ENCODE measurements around the gene AGO3. TPM values are rescaled to one million over a fixed set of nuclear protein-coding genes. Genes with fewer than 3 reads are reported as not detected.

The AGO3 gene
- total RNA-seq, 2 experiments from 2014 or later = 31.3 to 34.5 TPM

GRCh38 chr1:35901235-35901634 is 29.7 kb upstream of the AGO3 start:
- H3K36me3 ChIP-seq (ENCODE audit: insufficient read depth, low read length) = peaks cover 52% of the 10 kb centered on the region
- Mint-ChIP-seq H3K4me3 (no peak overlapping the region), H3K36me3 (ENCODE audit: low read depth) (peaks cover 86% of the 10 kb centered on the region), H3K9me3 (no peaks in the 10 kb centered on the region), H3K27me3 (no peaks in the 10 kb centered on the region), H3K27ac (no peak overlapping the region), H3K4me1 (ENCODE audit: low read depth) (no peaks in the 10 kb centered on the region)
- CTCF ChIA-PET = no interaction called here
- DNase-seq = no peak
- H3K27ac ChIP-seq (ENCODE audit: low read depth in 1 of 2, low read length in 2 of 2) = no peak overlapping the region
- H3K27me3 ChIP-seq (ENCODE audit: control insufficient read depth in 1 of 2, insufficient read depth in 2 of 2, low read length in 2 of 2) = no peaks in the 10 kb centered on the region
- no peak for ATAC-seq (ENCODE audit: poor library complexity)
- intact Hi-C loops (cut with DNase I, micrococcal nuclease) = no loop called here
- TF ChIP-seq CTCF (IDR thresholded peaks at IDR 0.05) = no peak
- no peak overlapping the region for H3K4me3 ChIP-seq (ENCODE audit: low read length)
- no peaks in the 10 kb centered on the region for H3K4me1 ChIP-seq (ENCODE audit: insufficient read depth, low read length)
- POLR2A ChIA-PET = no interaction called here
- H3K9me3 ChIP-seq (ENCODE audit: control insufficient read depth in 1 of 2, insufficient read depth in 1 of 2, low read length in 2 of 2) = no peaks in the 10 kb centered on the region

GRCh38 chr1:35902671-35903070 is 28.2 kb upstream of the AGO3 start:
- intact Hi-C loops (cut with DNase I, micrococcal nuclease) = no loop called here
- peaks cover 60% of the 10 kb centered on the region for H3K36me3 ChIP-seq (ENCODE audit: insufficient read depth, low read length)
- H3K9me3 ChIP-seq (ENCODE audit: control insufficient read depth in 1 of 2, insufficient read depth in 1 of 2, low read length in 2 of 2) = no peaks in the 10 kb centered on the region
- H3K9me3 Mint-ChIP-seq = no peaks in the 10 kb centered on the region
- H3K27me3 Mint-ChIP-seq = no peaks in the 10 kb centered on the region
- no peak overlapping the region for H3K4me3 ChIP-seq (ENCODE audit: low read length)
- ChIA-PET CTCF (no interaction called here), POLR2A (no interaction called here)
- TF ChIP-seq CTCF (IDR thresholded peaks at IDR 0.05) = no peak
- ATAC-seq (ENCODE audit: poor library complexity) (no peak), DNase-seq (no peak)
- no peaks in the 10 kb centered on the region for H3K4me1 Mint-ChIP-seq (ENCODE audit: low read depth)
- no peak overlapping the region for H3K27ac Mint-ChIP-seq
- H3K27ac ChIP-seq (ENCODE audit: low read depth in 1 of 2, low read length in 2 of 2) = no peak overlapping the region
- peaks cover 86% of the 10 kb centered on the region for H3K36me3 Mint-ChIP-seq (ENCODE audit: low read depth)
- H3K27me3 ChIP-seq (ENCODE audit: control insufficient read depth in 1 of 2, insufficient read depth in 2 of 2, low read length in 2 of 2) = no peaks in the 10 kb centered on the region
- no peaks in the 10 kb centered on the region for H3K4me1 ChIP-seq (ENCODE audit: insufficient read depth, low read length)
- no peak overlapping the region for H3K4me3 Mint-ChIP-seq

GRCh38 chr1:35914717-35915116 is 16.2 kb upstream of the AGO3 start:
- ATAC-seq (ENCODE audit: poor library complexity) = no peak
- Histone ChIP-seq H3K9me3 (ENCODE audit: control insufficient read depth in 1 of 2, insufficient read depth in 1 of 2, low read length in 2 of 2) (no peaks in the 10 kb centered on the region), H3K4me3 (ENCODE audit: low read length) (no peak overlapping the region), H3K27ac (ENCODE audit: low read depth in 1 of 2, low read length in 2 of 2) (no peak overlapping the region), H3K27me3 (ENCODE audit: control insufficient read depth in 1 of 2, insufficient read depth in 2 of 2, low read length in 2 of 2) (no peaks in the 10 kb centered on the region), H3K4me1 (ENCODE audit: insufficient read depth, low read length) (no peaks in the 10 kb centered on the region), H3K36me3 (ENCODE audit: insufficient read depth, low read length) (peaks cover 74% of the 10 kb centered on the region)
- Mint-ChIP-seq H3K27me3 (no peaks in the 10 kb centered on the region), H3K36me3 (ENCODE audit: low read depth) (peaks cover 94% of the 10 kb centered on the region), H3K4me1 (ENCODE audit: low read depth) (no peaks in the 10 kb centered on the region), H3K27ac (no peak overlapping the region), H3K4me3 (no peak overlapping the region), H3K9me3 (no peaks in the 10 kb centered on the region)
- intact Hi-C loops (cut with DNase I, micrococcal nuclease) = no loop called here
- TF ChIP-seq CTCF (IDR thresholded peaks at IDR 0.05) = no peak
- DNase-seq = no peak
- CTCF ChIA-PET = no interaction called here
- POLR2A ChIA-PET = no interaction called here

Measured in CD4-positive, alpha-beta T cell (primary cell).